Kidney (tissue), 14 donors: ENCODE measurements around the gene TMEM258. TPM values are rescaled to one million over a fixed set of nuclear protein-coding genes. Genes with fewer than 3 reads are reported as not detected.

Source experiments
- DNase-seq, 5 donors: peaks; one replicate each; pipeline ENCODE4 v3.0.0-alpha.2; 2013 to 2020
- FAIRE-seq: peaks from 2 replicates; lab custom pipeline; 2012; peaks lifted over from hg19 to GRCh38; lab: Jason Lieb, UNC
- H3K27ac ChIP-seq, 2 donors: one replicate each; pipeline ENCODE4 v1.7.0; 2013; ENCODE audit warnings: low read depth in 2 of 2, low read length in 2 of 2, inconsistent platforms in 1 of 2
- H3K27me3 ChIP-seq: one replicate; pipeline ENCODE4 v1.7.1; 2013; ENCODE audit warnings: low read length, inconsistent platforms; ENCODE audit not compliant: control insufficient read depth, insufficient read depth
- H3K36me3 ChIP-seq, 3 donors: one replicate each; pipeline versions ENCODE4 v1.7.0 to v1.7.1; 2013; ENCODE audit warnings: low read length in 3 of 3, control low read depth in 1 of 3, inconsistent platforms in 1 of 3; ENCODE audit not compliant: insufficient read depth in 3 of 3, control insufficient read depth in 2 of 3
- H3K4me1 ChIP-seq, 3 donors: one replicate each; pipeline versions ENCODE4 v1.7.0 to v1.7.1; 2013; ENCODE audit warnings: low read length in 3 of 3, inconsistent platforms in 1 of 3, low read depth in 1 of 3; ENCODE audit not compliant: control insufficient read depth in 2 of 3, insufficient read depth in 2 of 3
- H3K4me3 ChIP-seq, 3 donors: one replicate each; pipeline versions ENCODE4 v1.7.0 to v1.8.1; 2013; ENCODE audit warnings: low read length in 3 of 3, control low read depth in 1 of 3, inconsistent platforms in 1 of 3
- H3K9ac ChIP-seq, 3 donors: one replicate each; pipeline versions ENCODE4 v1.7.0 to v1.7.1; 2013; ENCODE audit warnings: low read length in 3 of 3, control low read depth in 1 of 3, inconsistent platforms in 1 of 3
- H3K9me3 ChIP-seq, 3 donors: one replicate each; pipeline versions ENCODE4 v1.7.0 to v1.7.1; 2013; ENCODE audit warnings: low read length in 3 of 3, control low read depth in 1 of 3, inconsistent platforms in 1 of 3; ENCODE audit not compliant: control insufficient read depth in 2 of 3, insufficient read depth in 1 of 3
- intact Hi-C: fragments of 100-400 bp; cut with DNase I; formaldehyde crosslinking; loops from one replicate; pipeline ENCODE4 v1.11.1; 2022
- polyA plus RNA-seq: library from polyadenylated mRNA; stranded (reverse); fragments of 350-450 nt; fragmentation: Illumina TruSeq; extraction: RNeasy Lipid Tissue Mini Kit (QIAGEN cat#74804); gene quantifications from one replicate; pipeline ENCODE4 v1.2.3, GENCODE V29; 2014; ENCODE audit warnings: low read depth, low replicate concordance; ENCODE audit not compliant: insufficient read depth
- total RNA-seq: library from RNA; stranded (reverse); fragmentation: NEBNext Ultra II Directional; extraction: Animal tissue kit (Norgen Biotek cat#: 25700); gene quantifications from one replicate; pipeline ENCODE4 v1.2.1, GENCODE V29; 2021
- TF ChIP-seq, protein P1 (sequence below): IDR thresholded peaks from 3 replicates; pipeline ENCODE4 v1.5.1; 2012; ENCODE audit warnings: mild to moderate bottlenecking, moderate library complexity, borderline replicate concordance; ENCODE audit not compliant: insufficient read depth; ENCODE audit errors: extremely low read depth
- donor health status: control.
- donor health status: control.
- donor health status: control.
- donor health status: control.
- donor health status: control.
- donor health status: DM: yes; HTN: yes; CAD: no.
- donor health status: Normal renal cell carcinoma (clear cell type).

The TMEM258 gene
- total and polyA plus RNA-seq, 2 donors from 2014 or later = 92.1 to 228 TPM

- Histone ChIP-seq H3K9ac (peak overlapping the region in 1 of 3 donors; percentile 46), H3K4me3 (peak overlapping the region in 2 of 3 donors; percentile 25 to 49), H3K27ac (peak overlapping the region; percentile 41 to 75), H3K27me3 (no peaks in the 10 kb centered on the region), H3K36me3 (no peaks in the 10 kb centered on the region), H3K4me1 (peaks cover 0 to 19% (median 0%) of the 10 kb centered on the region in 3 donors), H3K9me3 (no peaks in the 10 kb centered on the region)
- FAIRE-seq = no peak
- intact Hi-C loops = no loop called here
- TF ChIP-seq, protein P1, sequence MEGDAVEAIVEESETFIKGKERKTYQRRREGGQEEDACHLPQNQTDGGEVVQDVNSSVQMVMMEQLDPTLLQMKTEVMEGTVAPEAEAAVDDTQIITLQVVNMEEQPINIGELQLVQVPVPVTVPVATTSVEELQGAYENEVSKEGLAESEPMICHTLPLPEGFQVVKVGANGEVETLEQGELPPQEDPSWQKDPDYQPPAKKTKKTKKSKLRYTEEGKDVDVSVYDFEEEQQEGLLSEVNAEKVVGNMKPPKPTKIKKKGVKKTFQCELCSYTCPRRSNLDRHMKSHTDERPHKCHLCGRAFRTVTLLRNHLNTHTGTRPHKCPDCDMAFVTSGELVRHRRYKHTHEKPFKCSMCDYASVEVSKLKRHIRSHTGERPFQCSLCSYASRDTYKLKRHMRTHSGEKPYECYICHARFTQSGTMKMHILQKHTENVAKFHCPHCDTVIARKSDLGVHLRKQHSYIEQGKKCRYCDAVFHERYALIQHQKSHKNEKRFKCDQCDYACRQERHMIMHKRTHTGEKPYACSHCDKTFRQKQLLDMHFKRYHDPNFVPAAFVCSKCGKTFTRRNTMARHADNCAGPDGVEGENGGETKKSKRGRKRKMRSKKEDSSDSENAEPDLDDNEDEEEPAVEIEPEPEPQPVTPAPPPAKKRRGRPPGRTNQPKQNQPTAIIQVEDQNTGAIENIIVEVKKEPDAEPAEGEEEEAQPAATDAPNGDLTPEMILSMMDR = no peak
- DNase-seq = no peak
Measured at GRCh38 chr11:61757213-61757862, 35.1 kb downstream of the TMEM258 start.

GRCh38 chr11:61756452-61757212 is 35.8 kb downstream of the TMEM258 start:
- Histone ChIP-seq H3K9ac (peak overlapping the region in 1 of 3 donors; percentile 46), H3K4me3 (peak overlapping the region in 2 of 3 donors; percentile 25 to 49), H3K27ac (peak overlapping the region; percentile 74 to 75), H3K4me1 (peaks cover 0 to 23% (median 0%) of the 10 kb centered on the region in 3 donors), H3K36me3 (no peaks in the 10 kb centered on the region), H3K27me3 (no peaks in the 10 kb centered on the region), H3K9me3 (no peaks in the 10 kb centered on the region)
- intact Hi-C loops = no loop called here
- FAIRE-seq (no peak), DNase-seq (peak in 3 of 5 donors; percentile 54 to 70 (median 64))
- TF ChIP-seq, protein P1 = no peak

DNA sequence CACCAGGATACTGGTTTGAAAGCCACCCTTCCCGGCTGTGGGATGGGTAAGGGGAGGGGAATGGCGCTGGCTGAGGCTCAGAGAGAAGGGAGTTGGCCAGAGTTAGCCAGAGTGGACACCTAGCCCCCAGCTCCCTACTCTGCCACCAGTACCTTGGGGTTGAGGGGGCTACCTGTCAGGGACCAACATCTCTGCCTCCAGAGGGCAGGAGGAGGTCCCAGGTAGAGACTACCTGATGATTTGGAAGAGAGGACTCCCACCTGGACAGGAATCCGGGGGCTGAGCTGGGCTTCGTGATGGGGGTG is 36.3 kb downstream of the TMEM258 start:
- DNase-seq (no peak), FAIRE-seq (no peak)
- intact Hi-C loops = no loop called here
- Histone ChIP-seq H3K36me3 (no peaks in the 10 kb centered on the region), H3K27me3 (no peaks in the 10 kb centered on the region), H3K9me3 (no peaks in the 10 kb centered on the region), H3K9ac (peak overlapping the region in 1 of 3 donors; percentile 46), H3K4me3 (peak overlapping the region in 1 of 3 donors; percentile 49), H3K4me1 (peaks cover 0 to 23% (median 0%) of the 10 kb centered on the region in 3 donors), H3K27ac (peak overlapping the region; percentile 57 to 75)
- TF ChIP-seq, protein P1 = no peak
